ENCODE results near the gene COMT.
A peak's percentile ranks its signal among the peaks of the same experiment; 100 is the strongest.

COMT gene

DNA sequence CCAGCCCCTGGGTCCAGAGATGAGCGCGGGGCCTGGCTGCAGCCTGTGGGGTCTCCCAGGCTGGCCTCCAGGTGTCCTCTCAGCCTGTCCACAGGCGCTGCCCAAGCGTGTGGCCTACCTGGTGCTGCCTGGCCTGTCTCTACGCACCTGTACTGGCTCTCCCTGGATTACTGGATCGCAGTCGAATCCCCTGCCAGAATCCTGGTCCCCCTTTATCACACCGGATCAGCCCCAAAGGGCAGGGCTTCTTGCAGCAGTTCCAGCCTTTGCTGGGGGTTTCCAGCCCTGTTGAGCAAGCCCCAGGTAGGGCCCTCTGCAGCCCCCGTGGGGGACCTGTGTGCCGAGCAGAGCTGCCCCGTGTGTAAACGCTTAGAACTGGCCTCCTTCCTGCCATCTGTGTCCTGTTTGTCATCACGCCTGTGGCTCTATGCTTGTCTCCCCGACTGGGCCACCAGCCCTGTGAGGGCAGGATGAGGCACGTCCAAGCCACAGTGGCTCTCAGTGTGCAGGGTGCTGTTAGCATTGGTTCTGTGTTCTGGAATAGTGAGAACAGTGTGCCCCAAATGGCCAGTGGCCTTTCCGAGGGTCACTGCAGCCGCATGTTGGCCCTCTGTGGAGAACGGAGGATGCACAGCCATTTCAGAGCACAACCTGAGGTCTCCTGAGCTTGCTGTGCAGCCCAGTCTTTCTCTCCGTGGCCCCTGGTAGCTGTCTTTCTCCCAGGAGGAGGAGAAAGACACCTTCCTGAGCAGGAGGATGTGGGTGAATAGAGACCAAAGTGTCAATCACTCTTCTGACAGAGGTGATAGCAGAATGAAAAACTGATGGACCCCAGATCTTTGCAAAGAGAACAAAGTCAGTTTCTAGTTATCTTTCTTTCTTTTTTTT, 13.9 kb downstream of the COMT start:
- no peak for DNase-seq

DNA sequence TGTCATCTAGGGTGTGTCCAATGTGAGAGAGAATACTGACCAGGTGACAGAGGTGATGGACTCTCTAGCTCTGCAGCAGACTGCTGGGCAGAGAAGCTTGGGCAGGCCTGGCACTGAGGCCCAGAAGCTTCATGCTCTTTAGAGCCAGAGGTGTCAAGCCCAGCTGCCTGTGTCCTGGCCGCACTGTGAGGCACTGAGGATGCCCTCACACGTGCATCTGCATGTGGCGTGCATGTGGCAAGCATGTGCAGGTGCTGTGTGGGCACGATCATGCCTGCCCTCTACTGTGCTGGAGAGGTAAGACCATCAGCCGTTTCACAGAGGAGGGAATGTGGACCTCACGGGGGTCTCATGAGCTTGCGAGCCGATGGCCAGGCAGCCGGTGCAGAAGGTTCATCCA, 15.9 kb downstream of the COMT start:
- DNase-seq, result no peak

DNA sequence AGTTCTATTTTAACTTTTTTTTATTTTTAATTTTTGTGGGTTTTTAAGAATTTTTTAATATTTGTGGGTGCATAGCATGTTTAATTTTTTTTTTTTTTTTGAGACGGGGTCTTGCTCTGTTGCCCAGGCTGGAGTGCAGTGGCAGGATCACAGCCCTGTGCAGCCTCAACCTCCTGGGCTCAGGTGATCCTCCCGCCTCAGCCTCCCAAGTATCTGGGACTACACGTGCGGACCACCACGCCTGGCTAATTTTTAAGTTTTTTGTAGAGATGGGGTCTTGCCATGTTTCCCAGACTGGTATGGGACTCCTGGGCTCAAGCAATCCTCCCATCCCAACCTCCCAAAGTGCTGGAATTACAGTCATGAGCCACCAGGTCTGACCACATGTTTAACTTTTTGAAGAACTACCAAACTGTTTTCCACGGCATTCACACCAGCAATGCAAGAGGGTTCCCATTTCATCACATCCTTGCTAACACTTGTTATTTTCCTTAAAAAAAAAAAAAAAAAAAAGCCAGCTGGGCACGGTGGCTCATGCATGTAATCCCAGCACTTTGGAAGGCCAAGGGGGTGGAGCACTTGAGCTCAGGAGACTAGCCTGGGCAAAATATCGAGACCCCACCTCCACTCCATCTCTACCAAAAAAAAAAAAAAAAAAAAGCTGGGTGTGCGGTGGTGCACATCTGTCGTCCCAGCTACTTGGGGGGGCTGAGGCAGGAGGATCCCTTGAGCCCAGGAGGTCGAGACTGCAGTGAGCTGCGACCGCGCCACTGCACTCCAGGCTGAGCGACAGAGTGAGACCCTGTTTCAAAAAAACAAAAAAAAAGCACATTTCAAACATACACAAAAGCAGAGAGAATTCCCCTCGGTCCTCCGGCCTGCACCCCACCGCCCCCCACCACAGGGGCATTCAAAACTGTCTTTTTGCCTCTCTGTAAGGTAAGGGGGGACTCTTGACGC, 16.8 kb downstream of the COMT start:
- no peak for DNase-seq

DNA sequence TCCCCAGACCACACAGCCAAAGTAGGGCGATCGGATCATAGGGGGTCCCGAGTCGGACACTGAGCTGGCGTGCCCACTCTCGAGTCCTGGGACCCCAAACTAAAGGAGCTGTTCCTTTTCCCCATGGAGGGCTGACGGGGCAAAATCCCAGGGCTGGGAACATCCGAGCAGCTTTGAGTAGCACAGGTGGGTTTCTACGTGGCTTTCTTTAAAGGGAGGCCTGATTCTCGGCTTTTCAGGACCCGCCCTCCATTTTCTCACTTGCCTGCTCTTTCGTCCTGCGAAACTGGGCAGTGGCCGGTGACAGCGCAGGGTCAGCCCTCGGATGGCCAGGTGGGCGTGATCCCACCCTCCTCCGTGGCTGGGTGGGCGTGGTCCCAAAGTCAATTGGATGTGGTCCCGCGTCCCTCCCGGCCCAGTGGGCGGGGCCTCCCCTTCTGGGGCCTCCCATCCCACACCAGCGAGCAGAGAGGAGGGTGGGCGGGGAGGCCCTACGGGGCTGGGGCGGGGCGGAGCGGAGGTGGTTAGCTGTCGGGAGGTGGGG, 17.5 kb downstream of the COMT start:
- peak in 1 of 56 donors; percentile 33 for DNase-seq

DNA sequence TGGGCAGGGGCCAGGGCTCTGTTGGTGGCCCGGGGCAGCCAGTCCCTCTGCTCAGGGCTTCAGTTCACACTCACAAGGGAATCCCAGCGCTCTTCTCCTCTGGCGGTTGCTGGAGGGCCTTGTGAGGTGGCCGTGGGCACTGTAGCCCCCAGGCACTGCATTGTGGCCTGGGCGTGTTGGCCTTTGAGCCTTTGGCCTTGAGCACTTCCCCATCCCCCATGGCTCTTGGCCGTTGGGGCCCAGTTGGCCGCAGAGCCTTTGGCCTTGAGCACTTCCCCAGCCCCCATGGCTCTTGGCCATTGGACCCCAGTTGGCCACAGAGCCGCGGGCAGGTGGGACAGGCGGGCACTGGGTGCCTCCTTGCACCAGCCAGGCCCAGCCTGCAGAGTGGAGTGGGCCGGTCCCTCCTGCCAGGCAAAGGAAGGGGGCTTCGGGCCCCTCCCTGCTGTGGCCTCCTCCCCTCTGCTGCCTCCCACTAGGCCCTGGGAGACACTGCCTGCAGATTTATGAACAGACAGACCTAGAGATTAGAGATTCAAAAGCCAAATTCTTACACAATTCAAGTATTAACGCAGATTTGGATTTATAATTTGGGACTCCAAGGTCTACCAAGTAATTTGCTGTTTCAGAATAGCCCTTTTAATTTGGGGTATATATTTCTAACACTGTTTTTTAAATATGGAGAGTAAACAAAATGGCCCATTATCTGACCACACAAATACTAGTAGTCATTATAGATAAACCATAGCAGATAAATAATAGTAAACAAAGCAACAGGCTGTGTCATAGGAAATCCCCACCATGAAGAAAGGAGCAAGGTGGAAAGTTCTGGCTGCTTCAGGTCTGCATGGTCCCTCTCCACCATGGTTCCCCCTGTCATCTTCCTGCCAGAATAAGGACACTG, 18.3 kb downstream of the COMT start:
- DNase-seq, result no peak

DNA sequence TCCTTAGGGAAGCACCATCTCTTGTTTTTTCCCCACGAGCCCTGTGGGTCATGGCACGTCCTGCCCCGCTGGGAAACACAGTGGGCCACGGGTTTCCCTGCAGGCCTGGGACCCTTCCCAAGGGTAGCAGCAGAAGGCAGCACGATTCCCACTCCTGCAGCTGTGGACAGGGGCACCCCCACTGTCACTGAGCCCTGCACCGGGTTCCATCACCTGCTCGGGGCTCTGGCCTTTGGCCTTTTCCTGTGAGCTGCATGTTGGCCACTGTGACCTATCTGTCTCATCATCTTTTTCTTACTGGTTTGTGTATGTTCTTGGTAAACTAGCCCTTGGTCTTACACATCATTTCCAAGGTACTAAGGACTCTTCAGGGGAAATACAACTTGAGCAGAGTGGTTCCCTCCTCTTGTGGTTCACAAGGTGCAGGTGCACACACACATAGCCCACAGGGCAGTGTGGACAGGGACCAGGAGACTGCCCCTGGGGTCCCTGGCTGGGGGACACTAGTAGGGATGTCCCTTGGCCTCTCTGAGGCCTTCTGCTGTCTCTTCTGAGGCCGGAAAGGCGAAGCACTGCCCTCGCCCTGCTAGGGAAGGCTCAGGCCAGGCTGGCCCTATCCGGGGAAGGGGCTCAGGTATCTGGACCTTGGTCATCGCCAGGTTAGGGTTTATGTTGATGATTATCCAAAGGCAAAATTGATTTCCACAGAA, 19.1 kb downstream of the COMT start:
- no peak for DNase-seq

DNA sequence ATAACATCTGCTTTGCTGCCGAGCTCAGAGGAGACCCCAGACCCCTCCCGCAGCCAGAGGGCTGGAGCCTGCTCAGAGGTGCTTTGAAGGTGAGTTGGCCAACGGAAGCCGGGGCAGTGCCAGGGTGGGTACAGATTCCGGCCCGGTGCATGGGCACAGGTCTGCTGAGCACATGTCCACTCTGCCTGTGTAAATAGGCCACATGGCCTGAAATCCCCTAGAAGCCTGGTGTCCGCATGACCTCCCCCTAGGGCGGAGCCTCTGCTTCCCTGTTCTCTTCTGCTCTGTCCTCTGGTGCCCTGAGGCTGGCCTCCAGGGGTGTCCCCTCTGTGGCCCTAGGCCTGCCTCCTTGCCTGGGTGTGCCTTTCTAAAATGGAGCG, 19.6 kb downstream of the COMT start:
- no peak for DNase-seq

DNA sequence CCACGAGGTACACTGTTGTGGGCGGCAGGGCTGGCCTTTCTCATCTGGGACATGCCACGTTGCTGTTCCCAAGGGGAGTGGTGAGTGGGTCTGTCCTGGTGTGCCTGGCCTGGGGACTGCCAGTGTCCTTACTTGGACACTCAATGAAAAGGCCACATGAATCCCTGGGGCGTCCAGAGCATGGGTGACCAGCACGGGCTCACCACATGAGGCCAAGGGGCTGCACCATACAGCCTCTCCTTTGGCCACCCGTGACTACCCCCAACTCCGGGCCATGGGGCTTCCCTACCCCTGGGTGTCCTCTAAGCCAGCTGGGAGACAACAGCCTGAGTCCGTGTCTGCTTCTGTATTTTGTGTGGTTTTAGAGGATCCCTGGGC, 20.3 kb downstream of the COMT start:
- DNase-seq, result no peak

DNA sequence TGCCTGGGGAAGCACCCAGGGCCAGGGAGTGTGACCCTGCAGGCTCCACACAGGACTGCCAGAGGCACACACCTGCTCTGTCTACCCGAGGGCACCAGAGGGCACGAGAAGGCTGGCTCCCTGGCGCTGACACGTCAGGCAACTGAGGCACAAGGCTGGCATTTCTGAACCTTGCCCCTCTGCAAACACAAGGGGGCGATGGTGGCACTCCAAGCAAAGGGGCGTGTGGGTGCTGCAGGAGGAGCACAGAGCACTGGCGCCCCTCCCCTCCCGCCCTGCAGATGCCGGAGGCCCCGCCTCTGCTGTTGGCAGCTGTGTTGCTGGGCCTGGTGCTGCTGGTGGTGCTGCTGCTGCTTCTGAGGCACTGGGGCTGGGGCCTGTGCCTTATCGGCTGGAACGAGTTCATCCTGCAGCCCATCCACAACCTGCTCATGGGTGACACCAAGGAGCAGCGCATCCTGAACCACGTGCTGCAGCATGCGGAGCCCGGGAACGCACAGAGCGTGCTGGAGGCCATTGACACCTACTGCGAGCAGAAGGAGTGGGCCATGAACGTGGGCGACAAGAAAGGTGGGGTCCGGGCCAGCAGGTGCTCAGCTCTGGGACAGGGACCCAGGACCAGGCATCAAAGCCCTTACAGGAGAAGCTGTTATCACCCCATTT, 20.8 kb downstream of the COMT start:
- DNase-seq, result peak in 50 of 56 donors; percentile 26 to 91 (median 69)

DNA sequence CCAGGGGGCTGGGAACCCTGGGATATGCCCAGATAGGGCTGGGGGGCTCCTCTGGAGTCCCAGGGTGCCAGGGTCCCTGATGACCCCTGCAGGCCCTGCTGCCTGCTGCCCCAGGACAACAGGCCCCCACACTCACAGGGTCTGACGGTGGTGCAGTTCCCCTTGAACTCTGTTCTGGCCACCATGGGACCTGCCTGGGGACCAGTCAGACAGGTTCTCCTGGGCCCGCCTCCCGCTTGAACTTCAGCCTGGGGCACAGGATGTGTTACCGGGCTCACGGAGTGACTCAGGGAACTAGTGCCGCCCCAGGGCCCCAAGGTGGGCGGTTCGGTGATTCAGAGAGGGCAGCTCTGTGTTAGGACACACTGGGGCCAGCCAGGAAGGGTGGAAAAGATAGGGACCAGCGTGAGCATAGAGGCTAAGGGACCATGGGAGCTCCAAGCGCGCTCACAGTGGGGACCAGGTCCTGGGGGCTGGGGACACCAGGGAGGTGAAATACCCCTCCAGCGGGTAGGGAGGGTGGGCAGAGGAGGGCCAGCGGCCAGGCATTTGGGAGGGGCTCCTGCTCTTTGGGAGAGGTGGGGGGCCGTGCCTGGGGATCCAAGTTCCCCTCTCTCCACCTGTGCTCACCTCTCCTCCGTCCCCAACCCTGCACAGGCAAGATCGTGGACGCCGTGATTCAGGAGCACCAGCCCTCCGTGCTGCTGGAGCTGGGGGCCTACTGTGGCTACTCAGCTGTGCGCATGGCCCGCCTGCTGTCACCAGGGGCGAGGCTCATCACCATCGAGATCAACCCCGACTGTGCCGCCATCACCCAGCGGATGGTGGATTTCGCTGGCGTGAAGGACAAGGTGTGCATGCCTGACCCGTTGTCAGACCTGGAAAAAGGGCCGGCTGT, 21.6 kb downstream of the COMT start:
- DNase-seq, result no peak

DNA sequence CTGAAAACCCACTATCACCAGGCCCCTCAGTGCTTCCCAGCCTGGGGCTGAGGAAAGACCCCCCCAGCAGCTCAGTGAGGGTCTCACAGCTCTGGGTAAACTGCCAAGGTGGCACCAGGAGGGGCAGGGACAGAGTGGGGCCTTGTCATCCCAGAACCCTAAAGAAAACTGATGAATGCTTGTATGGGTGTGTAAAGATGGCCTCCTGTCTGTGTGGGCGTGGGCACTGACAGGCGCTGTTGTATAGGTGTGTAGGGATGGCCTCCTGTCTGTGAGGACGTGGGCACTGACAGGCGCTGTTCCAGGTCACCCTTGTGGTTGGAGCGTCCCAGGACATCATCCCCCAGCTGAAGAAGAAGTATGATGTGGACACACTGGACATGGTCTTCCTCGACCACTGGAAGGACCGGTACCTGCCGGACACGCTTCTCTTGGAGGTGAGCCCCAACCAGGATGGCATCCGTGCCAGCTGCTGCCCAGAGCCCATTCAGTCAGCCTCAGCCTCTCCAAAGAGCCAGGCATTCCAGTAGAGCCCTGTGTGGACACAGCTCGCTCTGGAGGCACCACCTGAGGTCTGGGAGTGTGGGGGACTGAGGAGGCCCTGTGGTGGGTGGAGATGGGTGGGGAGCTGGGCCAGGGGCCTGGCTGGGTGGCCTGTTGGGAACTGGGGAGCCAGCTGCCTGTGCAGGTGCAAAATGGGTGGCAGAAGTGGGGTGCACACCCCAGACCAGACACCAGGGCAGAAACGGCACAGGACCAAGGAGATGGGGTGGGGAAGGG, 22.5 kb downstream of the COMT start:
- DNase-seq, result no peak

DNA sequence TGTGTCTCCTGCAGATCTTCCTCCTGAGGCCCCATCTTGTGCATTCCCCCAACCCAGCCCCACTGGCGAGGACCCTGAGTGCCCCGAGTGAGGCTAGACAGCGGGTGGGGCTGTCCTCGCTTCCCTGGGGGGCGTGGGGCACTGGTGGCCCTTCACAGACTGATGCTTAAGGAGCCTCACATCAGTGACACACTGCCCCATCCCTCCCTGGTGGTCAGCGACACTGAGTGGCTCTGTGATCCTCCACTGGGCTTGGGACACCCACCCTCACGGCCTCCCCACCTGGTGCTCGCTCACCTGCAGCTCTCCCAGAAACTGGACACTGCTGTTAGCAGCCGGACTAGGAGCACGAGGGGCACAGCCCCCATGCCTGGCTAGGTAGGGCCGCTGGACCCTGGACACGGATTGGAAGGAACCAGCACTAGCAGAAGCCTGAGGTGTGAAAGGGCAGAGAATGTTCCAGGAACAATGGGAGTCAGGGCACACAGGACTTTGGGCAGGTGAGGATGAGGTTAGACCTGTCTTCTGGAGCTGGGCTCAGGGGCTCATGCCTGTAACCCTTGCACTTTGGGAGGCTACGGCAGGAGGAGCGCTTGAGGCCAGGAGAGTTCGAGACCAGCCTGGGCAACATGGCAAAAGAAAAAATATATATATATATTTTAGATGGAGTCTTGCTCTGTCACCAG, 23.3 kb downstream of the COMT start:
- no peak for DNase-seq

DNA sequence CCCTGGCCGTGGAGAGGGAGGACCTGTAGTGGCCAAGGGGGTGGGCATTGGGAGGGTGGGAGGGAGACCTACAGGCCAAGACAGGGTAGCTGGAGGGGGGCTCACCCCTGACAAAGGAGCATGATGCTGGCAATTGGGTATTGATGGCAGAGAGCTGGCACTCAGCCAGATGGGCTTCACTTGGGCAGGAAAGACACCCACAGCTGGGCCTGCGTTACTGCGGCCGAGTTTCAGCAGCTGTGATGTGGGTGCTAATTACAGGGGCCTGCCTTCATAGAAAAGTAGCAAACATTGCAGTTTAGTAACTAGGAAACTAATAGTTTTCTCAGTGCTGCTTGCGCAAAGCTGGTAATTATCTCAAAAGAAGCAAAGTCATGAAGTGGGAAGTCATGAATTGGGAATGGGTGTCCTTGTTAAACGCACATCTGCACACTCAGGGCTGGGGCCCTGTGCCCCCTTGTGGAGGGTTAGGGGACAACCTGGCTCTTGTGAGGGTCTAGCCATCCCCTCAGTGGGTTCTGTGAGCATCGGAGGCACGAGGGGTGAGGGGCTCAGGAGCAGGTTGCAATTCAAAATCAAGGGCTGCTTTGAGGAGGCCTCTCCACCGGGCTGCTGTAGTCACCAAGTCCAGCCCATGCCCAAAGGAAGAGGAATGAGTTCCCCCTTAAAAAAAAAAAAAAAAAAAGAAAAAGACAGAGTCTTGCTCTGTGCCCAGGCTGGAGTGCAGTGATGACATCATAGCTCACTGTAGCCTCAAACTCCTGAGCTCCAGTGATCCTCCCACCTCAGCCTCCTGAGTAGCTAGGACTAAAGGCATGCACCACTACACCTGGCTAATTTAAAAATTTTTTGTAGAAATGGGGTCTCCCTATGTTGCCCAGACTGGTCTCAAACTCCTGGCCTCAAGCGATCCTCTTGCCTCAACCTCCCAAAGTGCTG, 24.5 kb downstream of the COMT start:
- peak in 23 of 56 donors; percentile 10 to 79 (median 40) for DNase-seq

DNA sequence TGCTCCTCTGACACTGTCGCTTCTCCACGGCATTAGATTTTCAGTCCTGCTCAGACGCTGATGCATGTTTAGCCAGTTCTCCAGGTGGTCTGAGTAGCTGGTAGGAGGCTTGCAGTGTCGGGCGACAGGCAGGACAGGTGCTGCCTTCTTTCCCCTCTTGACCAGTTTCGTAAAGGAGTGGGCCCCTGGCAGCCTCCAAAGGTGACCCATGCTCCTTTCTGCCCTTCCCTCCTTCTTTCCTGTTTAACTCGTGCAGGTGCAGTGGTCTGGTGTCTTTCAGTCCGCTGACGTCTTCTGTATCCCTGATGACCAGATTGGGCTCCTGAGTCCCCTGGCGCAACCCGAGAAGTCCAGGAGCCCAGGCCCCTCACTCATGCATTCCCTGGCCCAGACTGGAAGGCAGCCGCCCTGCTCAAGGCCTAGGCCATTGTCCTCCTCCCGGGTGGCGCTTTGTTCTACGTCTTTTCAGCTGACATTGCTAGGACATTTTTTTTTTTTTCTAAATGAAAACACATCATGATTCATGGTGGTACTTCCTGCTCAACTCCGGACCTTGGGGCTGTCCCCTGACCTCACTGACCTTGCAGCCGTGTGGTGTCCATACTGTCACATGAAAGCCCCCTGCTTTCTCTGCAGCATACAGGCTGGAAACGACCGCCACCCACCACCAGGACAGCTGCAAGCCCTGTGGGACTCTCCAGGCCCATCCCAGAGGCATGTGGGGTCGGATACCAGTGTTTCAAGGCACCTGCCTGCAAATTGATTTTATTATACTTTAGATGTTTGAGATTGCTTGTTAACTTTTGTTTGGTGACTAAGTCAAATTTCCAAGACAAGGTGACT, 25.6 kb downstream of the COMT start:
- DNase-seq, result no peak

DNA sequence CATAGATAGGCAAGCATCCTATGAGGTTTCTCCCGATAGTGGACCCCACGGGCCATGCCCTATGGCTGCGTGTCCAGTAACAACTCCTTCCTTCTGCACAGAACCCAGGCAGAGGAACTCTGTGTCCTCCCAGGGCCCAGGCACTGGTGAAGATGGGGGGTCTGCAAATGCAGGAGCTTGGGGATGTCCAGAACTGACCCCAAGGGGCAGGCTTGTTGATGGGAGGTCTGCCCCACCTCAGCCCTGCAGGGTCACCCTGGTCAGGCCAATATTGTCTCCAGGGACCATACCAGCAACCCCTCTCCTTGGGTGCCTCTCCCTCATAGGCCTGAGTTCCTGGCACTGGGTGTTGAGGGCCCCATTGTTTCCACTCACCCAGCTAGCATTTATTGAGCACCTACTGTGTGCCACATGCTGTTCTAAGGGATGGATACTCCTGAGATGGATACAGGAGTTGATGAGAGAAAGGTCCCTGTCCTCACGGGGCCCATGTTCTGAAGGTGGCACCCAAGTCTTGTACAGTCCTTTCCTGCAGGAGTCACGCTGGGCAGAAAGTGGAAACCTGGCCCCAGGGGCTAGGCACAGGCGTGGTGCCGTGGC, 26.4 kb downstream of the COMT start:
- no peak for DNase-seq

Measured in amygdala (tissue), 56 donors.